GM18951 (cell line): Measurements from ENCODE around the gene TRPV6.

Experiments
- POLR2A ChIP-seq: IDR thresholded peaks from 4 replicates; pipeline ENCODE4 v1.6.1; 2011; ENCODE audit warnings: mild to moderate bottlenecking; ENCODE audit not compliant: insufficient read length, insufficient read depth; ENCODE audit errors: extremely low read depth
- in situ Hi-C: fragments of 300-500 bp; cut with MboI; formaldehyde crosslinking; loops from one replicate; pipeline ENCODE4 v1.12.0; 2022; ENCODE audit warnings: low sequenced_read_pairs, mixed read lengths, inconsistent platforms; ENCODE audit not compliant: unreplicated experiment

Gene TRPV6

DNA sequence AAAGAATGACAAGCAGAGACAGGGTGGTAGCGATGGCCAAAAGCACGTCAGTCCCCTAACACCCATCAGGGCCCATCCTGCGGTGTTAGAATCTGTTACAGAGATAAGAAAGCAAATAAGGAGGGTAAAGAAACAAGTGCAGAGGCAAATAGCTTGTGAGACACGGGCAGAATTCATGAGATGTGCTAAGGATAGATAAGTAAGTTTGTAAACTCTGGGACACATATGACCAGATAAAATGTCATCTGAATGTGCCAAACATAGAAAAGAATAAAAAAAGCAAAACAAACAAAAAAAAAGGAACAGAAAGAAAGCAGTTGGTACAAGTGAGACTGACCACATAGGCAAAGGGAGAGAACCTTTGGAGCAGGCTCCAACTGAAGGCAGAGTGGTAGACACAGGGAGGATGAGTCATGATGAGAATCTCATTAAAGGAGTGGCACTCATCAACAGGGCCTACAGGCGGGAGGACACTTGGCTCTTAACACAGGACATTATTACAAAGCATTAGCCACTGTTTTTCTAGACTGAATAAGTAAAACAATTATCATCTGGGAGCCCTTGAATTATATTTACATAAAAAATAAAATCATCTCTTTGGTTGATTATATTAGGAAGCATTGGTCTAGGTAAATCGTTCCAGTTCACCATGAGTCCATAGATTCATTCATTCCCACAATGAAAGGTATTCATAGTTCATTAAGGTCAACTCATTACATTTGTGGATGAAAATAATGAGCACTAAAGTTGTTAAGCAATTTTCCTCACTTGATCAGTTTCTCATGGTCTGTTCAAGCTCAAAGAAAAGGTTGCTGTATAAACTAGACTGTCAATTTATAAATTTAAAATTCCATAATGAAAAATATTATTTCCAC lies 52.1 kb downstream of the TRPV6 start:
- TF ChIP-seq POLR2A = no peak
- in situ Hi-C loops = no loop called here

DNA sequence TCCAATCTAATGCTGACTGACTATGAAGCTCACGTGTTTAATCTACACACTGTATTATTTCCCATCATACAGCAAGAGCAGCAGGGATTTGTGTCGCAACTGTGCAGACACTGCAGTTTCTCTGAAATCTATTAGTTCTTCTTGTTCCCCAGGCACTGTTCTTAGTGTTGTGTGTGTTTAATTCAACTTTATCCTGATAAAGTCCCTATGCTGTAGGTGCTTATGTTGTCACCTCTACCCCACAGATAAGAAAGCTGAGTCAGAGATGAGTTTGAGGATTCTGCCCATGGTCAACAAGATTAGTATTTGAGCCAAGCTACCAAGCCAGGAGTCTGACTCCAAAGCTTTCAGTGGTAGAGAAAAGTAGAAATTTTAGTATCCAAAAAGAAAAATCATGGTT lies 53.1 kb downstream of the TRPV6 start:
- TF ChIP-seq POLR2A = no peak
- in situ Hi-C loops = no loop called here

DNA sequence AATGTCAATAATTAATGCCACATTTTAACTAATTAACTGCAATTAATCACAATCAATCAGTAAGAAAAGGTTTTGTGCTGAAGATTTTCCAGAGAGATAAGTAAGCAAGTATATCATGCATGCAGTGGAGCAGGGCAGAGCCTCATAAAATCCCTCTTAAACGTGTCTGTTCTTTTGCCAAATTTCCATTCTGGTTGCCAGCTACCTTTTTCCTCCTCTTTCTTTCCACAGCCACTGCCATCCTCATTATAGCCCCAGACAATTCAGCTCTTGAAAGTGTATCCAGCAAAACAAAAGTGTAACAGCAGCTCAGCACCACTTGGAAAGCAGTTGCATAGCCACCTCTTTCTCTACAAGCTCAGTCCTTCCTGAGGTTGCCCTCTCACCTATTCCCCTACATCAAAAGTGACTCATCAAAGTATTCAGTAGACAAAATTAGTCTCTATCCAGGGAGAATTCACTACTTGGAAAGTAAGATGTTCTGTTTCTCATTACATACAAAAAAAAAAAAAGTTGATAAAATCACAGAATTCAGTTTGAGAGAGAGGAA lies 57.5 kb downstream of the TRPV6 start:
- in situ Hi-C loops = no loop called here
- TF ChIP-seq POLR2A = no peak

DNA sequence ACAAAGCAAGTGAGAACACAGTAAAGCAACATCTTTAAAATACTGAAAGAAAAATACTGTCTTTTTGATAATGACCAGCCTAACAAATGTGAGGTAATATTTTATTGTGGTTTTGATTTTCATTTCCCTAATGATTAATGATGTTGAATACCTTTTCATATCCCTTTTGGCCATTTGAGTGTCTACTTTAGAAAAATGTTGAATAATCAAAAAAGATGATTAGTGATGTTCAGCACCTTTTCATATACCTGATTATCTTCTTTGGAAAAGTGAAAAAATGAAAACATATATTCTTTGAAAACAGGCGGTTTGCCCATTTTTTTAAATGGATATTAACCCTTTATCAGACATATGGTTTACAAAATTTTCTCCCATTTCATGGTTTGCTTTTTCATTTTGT lies 62.8 kb downstream of the TRPV6 start:
- in situ Hi-C loops = loop anchor here (25.0 kb wide), 1 partner anchor 185 kb away; no protein-coding TSS in a partner anchor
- TF ChIP-seq POLR2A = no peak
